Hypothalamus (tissue), 51 donors: Measurements from ENCODE around the gene HADHB.
"Not testable (repeated sequence)": the region's sequence is repeated elsewhere in the genome, so short reads cannot be mapped to it uniquely, and the experiment has no call there.

Experiments
- DNase-seq, 51 donors: peaks; one replicate each; lab custom pipeline; 2025; lab: John Stamatoyannopoulos, UW

Gene HADHB

DNA sequence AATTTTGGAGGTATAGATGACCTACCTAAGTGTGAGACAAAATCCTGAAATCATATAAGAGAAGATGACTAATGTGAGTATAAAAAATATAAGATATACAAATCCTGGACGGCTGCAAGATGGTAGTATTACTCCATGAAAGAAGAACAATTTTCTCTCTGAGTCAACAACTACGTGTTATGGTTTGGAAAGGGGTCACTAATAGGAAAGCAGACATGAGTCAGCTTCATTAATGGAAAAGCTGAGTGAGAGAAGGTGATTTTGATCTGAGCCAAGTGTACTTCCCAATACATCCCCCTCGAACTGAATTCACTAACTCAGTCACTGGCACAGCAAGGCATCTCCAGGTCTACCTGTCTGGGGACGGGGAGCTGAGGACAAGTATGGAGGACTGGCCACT, 81.1 kb downstream of the HADHB start:
- no peak for DNase-seq

DNA sequence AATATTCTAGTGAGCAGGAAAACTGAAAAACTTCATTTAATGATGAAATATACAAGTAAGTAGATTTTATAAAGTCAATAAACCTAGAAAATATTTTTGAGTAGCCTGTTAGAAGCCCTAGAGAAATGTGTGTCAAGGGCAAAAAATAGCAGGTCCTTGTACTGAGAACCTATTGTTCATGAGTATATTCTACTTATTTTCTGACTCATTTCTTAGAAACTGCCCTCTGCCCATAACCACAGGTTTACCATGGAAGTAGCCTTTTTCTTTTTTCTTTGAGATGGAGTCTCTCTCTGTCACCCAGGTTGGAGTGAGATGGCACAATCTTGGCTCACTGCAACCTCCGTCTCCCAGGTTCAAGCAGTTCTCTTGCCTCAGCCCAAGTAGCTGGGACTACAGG, 81.8 kb downstream of the HADHB start:
- no peak for DNase-seq

GRCh38 chr2:26327291-26328272, 82.8 kb downstream of the HADHB start:
- no peak for DNase-seq

GRCh38 chr2:26329083-26329482, 84.3 kb downstream of the HADHB start:
- not testable (repeated sequence) for DNase-seq

- DNase-seq = peak in 49 of 51 donors; percentile 7 to 92 (median 62)
Observed at GRCh38 chr2:26330114-26330549, 85.4 kb downstream of the HADHB start.

GRCh38 chr2:26330604-26331003, 85.9 kb downstream of the HADHB start:
- no peak for DNase-seq

DNA sequence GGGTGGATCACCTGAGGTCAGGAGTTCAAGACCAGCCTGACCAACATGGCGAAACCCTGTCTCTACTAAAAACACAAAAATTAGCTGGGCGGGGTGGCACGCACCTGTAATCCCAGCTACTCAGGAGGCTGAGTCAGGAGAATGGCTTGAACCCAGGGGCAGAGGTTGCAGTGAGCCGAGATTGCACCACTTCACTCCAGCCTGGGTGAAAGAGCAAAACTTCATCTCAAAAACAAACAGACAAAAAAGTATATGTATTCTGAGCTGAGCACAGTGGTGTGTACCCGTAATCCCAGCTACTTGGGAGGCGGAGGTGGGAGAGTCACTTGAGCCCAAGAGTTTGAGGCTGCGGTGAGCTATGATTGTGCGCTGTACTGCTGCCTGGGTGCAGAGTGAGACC, 86.6 kb downstream of the HADHB start:
- not testable (repeated sequence) for DNase-seq

- no peak for DNase-seq
Observed at GRCh38 chr2:26333293-26333692, 88.6 kb downstream of the HADHB start.

GRCh38 chr2:26335231-26335630, 90.5 kb downstream of the HADHB start:
- DNase-seq = no peak

DNA sequence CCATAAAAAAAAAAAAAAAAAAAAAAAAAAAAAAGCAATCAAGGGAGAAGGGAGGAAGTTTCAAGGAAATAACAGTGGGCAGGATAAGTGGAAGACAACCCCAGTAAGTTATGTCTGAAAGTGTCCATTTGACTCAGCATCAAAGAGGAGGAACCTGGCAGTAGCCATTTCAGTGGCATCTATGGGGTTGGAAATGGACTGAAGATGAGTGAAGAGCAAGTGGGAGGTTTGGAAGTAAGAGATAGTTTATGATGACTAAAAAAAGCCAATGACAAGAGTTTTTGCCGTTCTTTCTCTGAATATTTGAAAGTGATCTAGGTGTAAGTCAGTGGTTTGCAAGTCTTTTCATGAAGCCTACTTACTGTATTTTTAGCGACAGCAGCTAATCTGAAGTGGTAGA, 92.0 kb downstream of the HADHB start:
- DNase-seq = no peak

DNA sequence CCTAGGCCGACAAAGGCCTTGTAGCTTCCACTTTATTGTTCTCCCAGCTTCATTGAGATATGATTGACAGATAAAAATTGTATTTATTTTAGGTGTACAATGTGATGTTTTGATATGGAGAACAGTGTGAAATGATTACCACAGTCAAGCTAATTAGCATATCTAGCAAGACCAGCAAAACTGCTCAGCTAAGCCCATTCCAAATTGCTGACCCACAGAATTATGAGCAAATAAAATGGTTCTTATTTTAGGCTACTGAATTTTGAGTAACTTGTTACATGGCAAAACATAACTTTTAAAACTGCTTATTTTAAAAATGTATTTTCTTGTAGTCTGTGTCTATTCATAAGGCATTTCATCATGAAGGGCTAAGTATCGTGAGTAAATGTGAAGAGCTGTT, 92.6 kb downstream of the HADHB start:
- DNase-seq = no peak
